ENCODE measurements around the gene EXO5. TPM values are rescaled to one million over a fixed set of nuclear protein-coding genes. Genes with fewer than 3 reads are reported as not detected.

EXO5 gene
- total and polyA plus RNA-seq, 2 of the 4 experiments (the other 2 are of a cell fraction) = 7.8 to 11.1 TPM

- no peak overlapping the region for H2AK9ac ChIP-seq (replicated peaks; ENCODE audit: low read depth, low read length, poor library complexity)
- H3K9me3 ChIP-seq (ENCODE audit: control insufficient read depth, insufficient read depth, low read length) = no peaks in the 10 kb centered on the region
- H3K4me3 ChIP-seq (ENCODE audit: insufficient read depth, low read depth, low read length) = no peak overlapping the region
- H4K5ac ChIP-seq (ENCODE audit: low read depth, low read length) = no peak overlapping the region
- no peak for ATAC-seq (ENCODE audit: low read depth)
- H3K18ac ChIP-seq (ENCODE audit: low read depth, low read length) = no peak overlapping the region
- no peak overlapping the region for H2AFZ ChIP-seq (replicated peaks; ENCODE audit: low read length, poor library complexity)
- H4K91ac ChIP-seq (ENCODE audit: insufficient read depth, low read depth, low read length) = no peak overlapping the region
- H3K36me3 ChIP-seq (ENCODE audit: control insufficient read depth, insufficient read depth, low read length) = no peaks in the 10 kb centered on the region
- H2BK120ac ChIP-seq (ENCODE audit: low read depth, low read length) = no peak overlapping the region
- no peak overlapping the region for H3K14ac ChIP-seq (replicated peaks; ENCODE audit: low read depth, low read length)
- DNase-seq = no peak
- H3K23ac ChIP-seq (ENCODE audit: low read depth, low read length) = no peak overlapping the region
- ChIA-PET POLR2A (ENCODE audit: unreplicated experiment) (no interaction called here), CTCF (no interaction called here)
- H4K20me1 ChIP-seq (ENCODE audit: insufficient read depth, low read length) = no peaks in the 10 kb centered on the region
- no peak overlapping the region for H3K9ac ChIP-seq (ENCODE audit: low read depth, low read length)
- H2AK5ac ChIP-seq (ENCODE audit: low read depth, low read length) = no peak overlapping the region
- H3K27me3 ChIP-seq (ENCODE audit: control insufficient read depth, insufficient read depth, low read length) = no peaks in the 10 kb centered on the region
- H2BK15ac ChIP-seq (ENCODE audit: low read depth, low read length) = no peak overlapping the region
- no CpG with 5 or more reads among the region's 4 CpGs for WGBS, 2 experiments (ENCODE audit: extremely low coverage in 2 of 2, insufficient read length in 1 of 2)
- no TSS peak for BruUV-seq (replicated peaks)
- H3K27ac ChIP-seq (ENCODE audit: insufficient read depth, low read length) = no peak overlapping the region
- TF ChIP-seq CHD1 (IDR thresholded peaks at IDR 0.05; ENCODE audit: low read depth, low read length) (no peak), CTCF (conservative IDR thresholded peaks at IDR 0.05; ENCODE audit: low read depth, low read length) (no peak), RCOR1 (IDR thresholded peaks at IDR 0.05; ENCODE audit: insufficient replicate concordance, low read length) (no peak), SMC3 (IDR thresholded peaks at IDR 0.05; ENCODE audit: low read depth, low read length) (no peak), MAZ (IDR thresholded peaks at IDR 0.05; ENCODE audit: borderline replicate concordance, low read depth, low read length) (no peak), BHLHE40 (IDR thresholded peaks at IDR 0.05; ENCODE audit: low read depth, low read length) (no peak), RAD21 (IDR thresholded peaks at IDR 0.05; ENCODE audit: low read length) (no peak), NFE2L2 (IDR thresholded peaks at IDR 0.05; ENCODE audit: low read depth, low read length) (no peak), MAFK (IDR thresholded peaks at IDR 0.05; ENCODE audit: low read depth, low read length) (no peak), RFX5 (IDR thresholded peaks at IDR 0.05; ENCODE audit: low read depth, low read length) (no peak), MXI1 (IDR thresholded peaks at IDR 0.05; ENCODE audit: borderline replicate concordance, low read depth, low read length) (no peak), POLR2A (IDR thresholded peaks at IDR 0.05; ENCODE audit: low read depth, low read length) (no peak), USF2 (IDR thresholded peaks at IDR 0.05; ENCODE audit: low read depth, low read length) (no peak), CEBPB (IDR thresholded peaks at IDR 0.05; ENCODE audit: low read depth, low read length) (no peak), FOS (IDR thresholded peaks at IDR 0.05; ENCODE audit: low read depth, low read length) (no peak)
- TF ChIP-seq, protein P1, sequence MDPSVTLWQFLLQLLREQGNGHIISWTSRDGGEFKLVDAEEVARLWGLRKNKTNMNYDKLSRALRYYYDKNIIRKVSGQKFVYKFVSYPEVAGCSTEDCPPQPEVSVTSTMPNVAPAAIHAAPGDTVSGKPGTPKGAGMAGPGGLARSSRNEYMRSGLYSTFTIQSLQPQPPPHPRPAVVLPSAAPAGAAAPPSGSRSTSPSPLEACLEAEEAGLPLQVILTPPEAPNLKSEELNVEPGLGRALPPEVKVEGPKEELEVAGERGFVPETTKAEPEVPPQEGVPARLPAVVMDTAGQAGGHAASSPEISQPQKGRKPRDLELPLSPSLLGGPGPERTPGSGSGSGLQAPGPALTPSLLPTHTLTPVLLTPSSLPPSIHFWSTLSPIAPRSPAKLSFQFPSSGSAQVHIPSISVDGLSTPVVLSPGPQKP (IDR thresholded peaks at IDR 0.05; ENCODE audit: borderline replicate concordance, low read depth, low read length) = no peak
- H3K4me1 ChIP-seq (ENCODE audit: control insufficient read depth, insufficient read depth, low read length) = no peaks in the 10 kb centered on the region
- no peak overlapping the region for H2BK20ac ChIP-seq (ENCODE audit: low read depth, low read length)
- intact Hi-C loops (cut with micrococcal nuclease) = no loop called here
- in situ Hi-C loops (cut with MboI; ENCODE audit: low sequenced_read_pairs) = no loop called here
- H4K8ac ChIP-seq (ENCODE audit: low read depth in 2 of 2, low read length in 2 of 2) = no peak overlapping the region
- H3K4me2 ChIP-seq (ENCODE audit: low read depth, low read length) = no peak overlapping the region
- H3K79me1 ChIP-seq (ENCODE audit: low read depth in 1 of 2, low read length in 2 of 2) = no peaks in the 10 kb centered on the region
- H2BK5ac ChIP-seq (ENCODE audit: low read depth, low read length, poor library complexity, severe bottlenecking) = no peak overlapping the region
- no peaks in the 10 kb centered on the region for H3K9me1 ChIP-seq (ENCODE audit: insufficient read depth, low read length)
- dilution Hi-C loops (cut with HindIII; ENCODE audit: low sequenced_read_pairs, unreplicated experiment) = no loop called here
- H3K56ac ChIP-seq (ENCODE audit: extremely low read depth, insufficient read depth, low read length) = no peak overlapping the region
- H3K4ac ChIP-seq (ENCODE audit: low read depth, low read length) = no peak overlapping the region
These were observed 44.5 kb downstream of the EXO5 start for GRCh38 chr1:40553017-40553416.

Data from IMR-90 (cell line).